GM21360 (cell line): ENCODE results near the gene TBL3.
"Not testable (repeated sequence)": the region's sequence is repeated elsewhere in the genome, so short reads cannot be mapped to it uniquely, and the experiment has no call there.

Experiments
- ATAC-seq: cut with Tn5 transposase; IDR thresholded peaks from one replicate; pipeline ENCODE4 v1.9.1; 2021; ENCODE audit warnings: mild to moderate bottlenecking, moderate library complexity; ENCODE audit not compliant: unreplicated experiment

The TBL3 gene

GRCh38 chr16:1998852-1999801 is 27.3 kb downstream of the TBL3 start:
- ATAC-seq, result no peak

DNA sequence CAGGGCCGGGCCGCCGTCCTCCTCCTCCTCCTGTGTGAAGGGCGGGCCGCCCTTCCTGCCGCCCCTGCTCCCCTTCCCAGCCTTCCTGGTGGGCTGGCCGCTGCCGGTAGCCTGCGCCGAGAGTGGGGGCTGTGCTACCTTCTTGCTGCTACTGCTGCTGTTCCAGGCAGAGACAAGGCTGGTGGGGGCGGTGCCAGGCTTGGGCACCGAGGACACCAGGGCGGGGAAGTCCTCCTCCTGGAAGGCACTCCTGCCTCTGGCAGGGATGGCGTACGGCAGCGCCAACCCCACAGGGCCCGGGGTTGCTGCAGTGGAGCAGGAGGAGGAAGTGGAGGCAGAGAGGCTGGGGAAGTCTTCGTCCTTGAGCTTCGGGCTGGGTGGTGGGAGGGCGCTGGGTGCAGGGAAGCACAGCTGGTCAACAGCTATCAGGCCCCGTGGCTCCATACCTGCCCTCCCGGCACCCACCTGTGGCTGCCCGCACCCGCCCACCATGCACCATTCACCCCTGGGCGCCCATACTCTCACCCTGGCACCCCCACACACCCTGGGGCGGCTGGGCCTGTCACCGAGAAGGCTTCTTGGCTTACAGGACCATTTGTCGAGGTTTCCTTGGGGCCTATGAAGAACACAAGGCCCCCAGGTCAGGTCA is 28.1 kb downstream of the TBL3 start:
- no peak for ATAC-seq

- ATAC-seq, result no peak
These were observed 29.2 kb downstream of the TBL3 start for GRCh38 chr16:2001035-2001434.

GRCh38 chr16:2001456-2002355 is 29.9 kb downstream of the TBL3 start:
- ATAC-seq, result no peak

GRCh38 chr16:2002406-2003230 is 30.8 kb downstream of the TBL3 start:
- no peak for ATAC-seq

DNA sequence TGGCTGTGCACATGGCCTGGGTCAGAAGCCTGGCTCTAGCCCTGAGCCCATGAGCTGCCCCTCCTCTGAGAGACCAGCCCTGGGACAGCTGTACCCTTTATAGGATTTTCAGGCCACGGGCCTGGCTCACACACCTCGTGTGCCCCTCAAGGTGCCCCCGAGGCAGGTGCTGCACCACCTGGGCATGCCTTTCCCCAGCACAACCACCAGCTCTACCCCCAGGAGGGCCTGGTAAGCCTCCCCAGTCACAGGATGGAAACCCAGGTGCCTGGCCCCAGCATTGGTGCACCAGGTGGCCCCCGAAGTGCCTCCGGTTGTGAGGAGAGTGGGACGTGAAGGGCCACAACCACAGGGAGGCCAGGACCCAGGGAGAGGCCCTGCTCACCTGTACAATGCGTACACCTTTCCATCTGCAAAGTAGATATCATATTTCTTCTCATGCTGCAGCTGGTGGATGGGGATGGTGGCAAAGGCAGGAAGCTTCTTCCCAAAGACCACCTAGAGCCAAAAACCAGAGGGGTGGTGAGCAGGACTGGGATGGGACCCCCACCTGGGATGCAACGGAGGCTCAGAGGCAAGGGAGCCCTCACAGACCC is 31.5 kb downstream of the TBL3 start:
- no peak for ATAC-seq

GRCh38 chr16:2003827-2004641 is 32.2 kb downstream of the TBL3 start:
- peak; percentile 60 for ATAC-seq

DNA sequence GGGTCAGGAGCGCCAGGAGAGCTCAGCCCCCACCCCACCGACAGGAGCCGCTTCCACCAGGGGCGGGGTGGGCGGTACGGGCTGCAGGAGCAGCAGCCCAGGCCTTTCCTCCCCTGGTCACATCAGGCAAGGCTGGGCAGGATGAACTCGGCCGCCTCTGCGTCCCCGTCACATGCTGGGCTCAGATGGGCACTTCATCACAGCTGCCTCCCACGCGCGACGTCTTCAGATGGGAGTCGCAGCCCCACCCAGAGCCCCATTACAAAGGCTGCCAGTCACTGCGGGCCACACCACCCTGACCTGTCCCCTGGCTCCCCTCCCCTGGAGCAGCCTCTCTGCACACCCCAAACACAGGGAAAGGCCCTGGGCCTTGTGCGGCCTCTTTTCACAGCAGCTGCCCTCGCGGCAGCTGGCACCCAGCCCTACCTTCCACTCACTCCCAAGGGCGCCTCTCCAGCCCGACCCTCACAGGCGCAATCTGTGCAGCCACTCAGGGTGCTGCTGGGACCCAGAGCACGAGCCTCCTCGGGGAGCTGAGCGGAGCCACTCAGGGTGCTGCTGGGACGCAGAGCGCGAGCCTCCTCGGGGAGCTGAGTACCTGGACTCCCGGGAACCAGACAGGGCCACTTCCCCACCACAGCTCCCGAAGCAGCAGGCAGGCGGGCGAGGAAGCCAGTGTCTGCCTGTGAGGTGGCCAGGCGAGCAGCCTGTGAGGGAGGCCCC is 33.1 kb downstream of the TBL3 start:
- no peak for ATAC-seq

DNA sequence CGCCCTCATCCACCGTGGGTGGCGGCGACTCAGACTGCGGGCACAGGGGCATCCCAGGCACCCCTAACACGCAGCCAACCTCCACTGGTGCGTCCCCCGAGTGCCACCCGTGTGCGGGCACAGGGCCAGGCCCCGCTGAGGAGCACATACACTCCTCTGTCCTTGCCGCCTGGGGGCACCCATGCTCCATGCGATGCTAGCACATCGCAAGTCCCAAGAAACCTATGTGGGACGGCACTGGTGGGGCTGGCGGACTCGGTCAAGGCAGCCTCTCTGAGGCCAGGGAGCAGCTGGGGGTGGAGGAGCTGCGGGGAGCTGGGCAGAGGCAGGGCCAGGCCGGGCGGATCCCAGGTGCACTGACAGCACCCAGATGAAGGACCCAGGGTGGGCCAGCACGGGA is 33.8 kb downstream of the TBL3 start:
- ATAC-seq, result no peak

- no peak for ATAC-seq
These were observed 34.5 kb downstream of the TBL3 start for GRCh38 chr16:2006317-2006716.

GRCh38 chr16:2007081-2007836 is 35.4 kb downstream of the TBL3 start:
- ATAC-seq, result no peak

DNA sequence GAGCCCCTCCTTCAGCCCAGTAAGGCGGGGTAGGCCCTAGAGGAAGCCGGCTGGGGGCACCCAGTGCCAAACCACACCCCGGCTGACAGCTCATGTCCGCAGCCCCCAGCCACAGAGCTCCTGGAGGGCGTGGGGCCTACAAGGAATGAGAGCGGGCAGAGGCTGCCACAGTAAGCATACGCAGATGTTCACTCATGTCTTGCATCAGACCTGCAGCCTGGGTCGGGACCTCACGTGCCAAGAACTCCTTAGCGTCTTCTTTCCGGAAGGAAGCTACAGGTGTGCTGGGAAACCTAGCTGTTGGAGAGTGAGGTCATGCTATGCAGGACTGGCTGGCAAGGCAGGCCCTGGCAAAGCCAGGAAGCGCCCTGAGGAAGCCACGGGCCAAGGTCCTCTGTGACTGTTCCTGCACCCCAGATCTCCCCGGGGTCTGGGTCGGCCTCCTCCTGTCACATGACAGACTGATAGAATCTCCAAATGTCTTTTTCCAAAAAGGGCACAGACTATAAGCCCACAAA is 36.2 kb downstream of the TBL3 start:
- ATAC-seq, result no peak

GRCh38 chr16:2008631-2009163 is 36.8 kb downstream of the TBL3 start:
- ATAC-seq, result no peak

DNA sequence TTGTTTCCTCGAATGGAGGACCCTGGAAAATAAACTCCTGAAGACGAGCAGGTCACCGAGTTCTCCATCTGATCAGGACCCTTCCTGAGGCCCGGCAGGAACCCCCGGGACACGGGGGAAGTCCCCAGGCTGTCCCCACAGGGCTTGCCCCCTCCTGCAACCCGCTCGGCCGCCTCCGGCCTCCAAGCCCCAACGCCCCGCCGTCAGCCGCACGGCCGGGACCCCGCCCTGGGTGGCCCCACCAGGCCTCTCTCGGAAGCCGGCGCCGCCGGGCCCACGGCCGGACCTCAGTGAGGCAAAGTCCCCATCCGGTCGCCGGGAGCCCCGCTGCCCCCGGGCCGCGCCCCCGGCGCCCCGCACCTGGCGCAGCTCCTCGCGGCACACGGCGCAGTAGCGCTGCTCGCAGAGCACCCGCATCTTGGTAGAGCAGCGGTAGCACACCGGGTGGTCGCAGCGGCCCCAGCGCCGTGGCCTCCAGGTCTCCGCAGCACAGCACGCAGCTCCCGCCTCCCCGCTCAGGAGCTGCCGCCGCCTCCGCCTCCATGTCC is 37.4 kb downstream of the TBL3 start:
- ATAC-seq, result peak; percentile 29

DNA sequence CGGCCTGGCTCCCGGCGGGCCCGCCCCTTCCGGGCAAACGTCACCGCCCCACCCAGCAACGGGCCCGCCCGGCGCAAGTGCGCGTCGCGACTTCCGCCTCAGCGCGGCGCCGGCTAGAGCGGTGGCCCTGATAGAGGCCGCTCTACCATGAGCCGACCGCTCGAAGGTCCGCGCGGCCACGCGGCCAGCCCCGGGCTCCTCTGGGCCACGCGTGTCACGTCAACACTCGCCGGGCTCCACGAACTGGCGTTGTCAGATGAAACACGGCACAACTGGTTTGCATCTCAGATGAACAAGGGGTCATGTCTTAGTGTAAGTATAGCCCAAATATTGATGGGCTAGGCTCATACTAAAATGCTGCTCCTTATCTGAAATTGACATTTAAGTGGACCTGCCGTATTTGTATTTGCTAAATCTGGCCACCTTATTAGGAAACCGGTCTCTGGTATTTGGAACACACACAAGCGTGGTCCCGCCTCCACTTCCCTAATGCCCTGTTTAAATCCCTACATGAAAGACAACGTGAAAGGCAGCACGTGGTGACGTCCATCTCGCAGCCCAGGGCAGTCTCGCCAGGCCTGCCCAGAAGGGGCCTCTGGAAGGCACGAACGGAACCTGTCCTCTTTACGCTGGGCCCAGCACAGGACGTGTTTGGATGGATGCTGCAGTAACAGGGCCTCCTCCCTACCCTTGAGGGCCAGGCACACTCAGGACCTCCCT is 38.1 kb downstream of the TBL3 start, which contains the start of gene ZNF598:
ZNF598 (minus strand) TSS at position 31 of the 720 bp plus-strand sequence.
- ATAC-seq, result peak; percentile 82

DNA sequence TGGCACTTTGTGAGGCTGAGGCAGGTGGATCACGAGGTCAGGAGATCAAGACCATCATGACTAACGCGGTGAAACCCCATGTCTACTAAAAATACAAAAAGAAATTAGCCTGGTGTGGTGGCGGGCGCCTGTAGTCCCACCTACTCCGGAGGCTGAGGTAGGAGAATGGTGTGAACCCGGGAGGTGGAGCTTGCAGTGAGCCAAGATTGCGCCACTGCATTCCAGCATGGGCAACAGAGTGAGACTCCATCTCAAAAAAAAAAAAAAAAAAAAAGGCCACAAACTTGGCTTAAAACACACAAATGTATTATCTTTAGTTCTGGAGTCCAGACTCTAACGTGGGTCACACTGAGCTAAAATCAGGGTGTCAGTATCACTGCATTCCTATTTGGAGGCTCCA is 39.9 kb downstream of the TBL3 start:
- ATAC-seq, result not testable (repeated sequence)
